ENCODE data around the gene TNIK.

TNIK gene

DNA sequence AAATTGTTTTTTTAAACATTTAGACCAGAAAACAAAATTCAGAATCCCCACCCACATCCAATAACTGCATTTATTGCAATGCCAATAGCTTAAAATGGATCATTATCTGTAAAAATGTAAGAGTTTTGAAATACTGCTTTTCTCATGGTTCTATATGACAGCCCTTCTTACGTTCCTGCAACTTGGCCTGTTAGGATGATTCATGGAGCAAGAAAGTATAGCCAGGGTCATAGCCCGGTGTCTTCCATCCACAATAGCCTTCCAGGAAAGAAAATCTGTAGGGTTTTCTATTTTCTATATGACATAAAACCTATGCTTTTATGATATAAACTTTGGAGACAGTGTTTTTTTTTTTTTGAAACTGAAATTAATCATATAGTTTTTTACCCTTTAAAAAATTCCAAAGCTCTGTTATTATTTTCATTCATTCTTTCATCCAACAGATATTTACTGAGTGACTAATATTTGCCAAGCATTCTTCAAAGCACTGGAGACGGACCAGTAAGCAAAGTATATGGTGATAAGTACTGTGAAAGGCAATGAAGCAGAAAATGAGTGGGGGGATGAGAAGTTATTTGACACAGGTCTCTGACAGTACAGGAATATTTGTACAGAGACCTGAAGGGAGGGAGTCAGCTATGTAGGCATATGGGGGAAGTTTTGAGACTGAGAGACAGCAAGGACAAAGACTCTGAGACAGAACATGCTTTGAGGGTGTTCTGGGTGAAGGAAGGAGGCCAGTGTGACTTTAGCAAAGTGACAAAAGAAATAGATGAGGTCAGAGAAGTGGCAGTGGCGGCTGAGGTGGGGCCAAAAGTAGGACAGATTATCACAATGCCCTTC lies 404.6 kb downstream of the TNIK start:
- Histone ChIP-seq H3K36me3 (ENCODE audit: control insufficient read depth, low read length) (no peaks in the 10 kb centered on the region), H3K27ac (ENCODE audit: low read depth, low read length) (no peak overlapping the region), H3K4me3 (ENCODE audit: low read length) (no peak overlapping the region), H3K27me3 (ENCODE audit: control insufficient read depth, low read length) (no peaks in the 10 kb centered on the region), H3K79me2 (ENCODE audit: control insufficient read depth, low read length) (no peaks in the 10 kb centered on the region), H3K4me2 (ENCODE audit: low read length) (no peak overlapping the region), H3F3A (ENCODE audit: control insufficient read depth, insufficient read depth) (no peaks in the 10 kb centered on the region), H3K9me3 (ENCODE audit: control insufficient read depth, insufficient read depth, low read length) (no peaks in the 10 kb centered on the region), H3K9me2 (replicated peaks; ENCODE audit: control insufficient read depth, low read length) (no peaks in the 10 kb centered on the region), H4K20me1 (ENCODE audit: control insufficient read depth, insufficient read depth, low read depth, low read length) (no peaks in the 10 kb centered on the region), H3K4me1 (ENCODE audit: control insufficient read depth, low read length) (no peaks in the 10 kb centered on the region)
- TF ChIP-seq, protein P1, sequence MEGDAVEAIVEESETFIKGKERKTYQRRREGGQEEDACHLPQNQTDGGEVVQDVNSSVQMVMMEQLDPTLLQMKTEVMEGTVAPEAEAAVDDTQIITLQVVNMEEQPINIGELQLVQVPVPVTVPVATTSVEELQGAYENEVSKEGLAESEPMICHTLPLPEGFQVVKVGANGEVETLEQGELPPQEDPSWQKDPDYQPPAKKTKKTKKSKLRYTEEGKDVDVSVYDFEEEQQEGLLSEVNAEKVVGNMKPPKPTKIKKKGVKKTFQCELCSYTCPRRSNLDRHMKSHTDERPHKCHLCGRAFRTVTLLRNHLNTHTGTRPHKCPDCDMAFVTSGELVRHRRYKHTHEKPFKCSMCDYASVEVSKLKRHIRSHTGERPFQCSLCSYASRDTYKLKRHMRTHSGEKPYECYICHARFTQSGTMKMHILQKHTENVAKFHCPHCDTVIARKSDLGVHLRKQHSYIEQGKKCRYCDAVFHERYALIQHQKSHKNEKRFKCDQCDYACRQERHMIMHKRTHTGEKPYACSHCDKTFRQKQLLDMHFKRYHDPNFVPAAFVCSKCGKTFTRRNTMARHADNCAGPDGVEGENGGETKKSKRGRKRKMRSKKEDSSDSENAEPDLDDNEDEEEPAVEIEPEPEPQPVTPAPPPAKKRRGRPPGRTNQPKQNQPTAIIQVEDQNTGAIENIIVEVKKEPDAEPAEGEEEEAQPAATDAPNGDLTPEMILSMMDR (IDR thresholded peaks at IDR 0.05; ENCODE audit: low read depth, low read length, poor library complexity, severe bottlenecking): no peak
- no peak for TF ChIP-seq EZH2phosphoT487 (IDR thresholded peaks at IDR 0.05; ENCODE audit: borderline replicate concordance, low read length)

DNA sequence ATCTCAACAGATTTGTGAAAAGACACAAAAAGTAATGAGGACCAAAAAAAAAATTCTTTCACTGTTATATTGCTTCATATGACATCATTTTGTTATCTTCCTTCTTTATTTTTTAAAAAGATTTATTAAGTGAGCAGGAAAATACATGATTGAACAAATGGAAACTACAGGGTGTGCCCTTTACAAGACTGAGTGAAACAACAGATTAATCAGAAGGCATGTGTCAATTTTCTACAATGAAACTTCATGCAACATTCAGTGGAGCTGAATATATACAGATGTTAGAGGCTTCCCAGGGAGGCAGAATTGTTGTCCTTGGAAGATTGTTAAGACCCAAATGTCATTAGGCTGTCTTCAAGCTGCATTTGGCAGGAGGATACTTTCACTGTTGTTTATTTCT lies 405.3 kb downstream of the TNIK start:
- TF ChIP-seq, protein P1 (IDR thresholded peaks at IDR 0.05; ENCODE audit: low read depth, low read length, poor library complexity, severe bottlenecking): no peak
- TF ChIP-seq EZH2phosphoT487 (IDR thresholded peaks at IDR 0.05; ENCODE audit: borderline replicate concordance, low read length): no peak
- Histone ChIP-seq H3K4me3 (ENCODE audit: low read length) (no peak overlapping the region), H3F3A (ENCODE audit: control insufficient read depth, insufficient read depth) (no peaks in the 10 kb centered on the region), H3K9me2 (replicated peaks; ENCODE audit: control insufficient read depth, low read length) (no peaks in the 10 kb centered on the region), H3K27me3 (ENCODE audit: control insufficient read depth, low read length) (no peaks in the 10 kb centered on the region), H4K20me1 (ENCODE audit: control insufficient read depth, insufficient read depth, low read depth, low read length) (no peaks in the 10 kb centered on the region), H3K79me2 (ENCODE audit: control insufficient read depth, low read length) (no peaks in the 10 kb centered on the region), H3K9me3 (ENCODE audit: control insufficient read depth, insufficient read depth, low read length) (no peaks in the 10 kb centered on the region), H3K4me1 (ENCODE audit: control insufficient read depth, low read length) (no peaks in the 10 kb centered on the region), H3K36me3 (ENCODE audit: control insufficient read depth, low read length) (no peaks in the 10 kb centered on the region), H3K4me2 (ENCODE audit: low read length) (no peak overlapping the region), H3K27ac (ENCODE audit: low read depth, low read length) (no peak overlapping the region)

DNA sequence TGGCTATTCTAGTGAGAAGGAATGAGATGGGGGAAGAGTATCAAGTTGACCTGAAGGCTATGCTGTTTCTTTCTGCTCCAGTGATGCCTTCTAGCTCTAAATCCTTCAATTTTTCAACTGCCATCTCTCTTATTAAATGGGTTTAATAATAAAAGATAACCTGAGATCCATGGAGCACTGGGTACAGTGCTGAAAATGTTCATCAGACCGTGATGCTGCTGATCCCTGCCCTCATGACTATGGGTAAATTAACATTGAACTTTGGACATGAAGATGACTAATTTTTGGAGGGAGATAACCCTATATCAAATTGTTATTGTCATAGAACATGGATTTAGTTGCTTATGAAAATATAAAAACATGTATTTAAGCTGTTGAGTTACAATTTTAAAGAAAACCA lies 406.0 kb downstream of the TNIK start:
- H3K36me3 ChIP-seq (ENCODE audit: control insufficient read depth, low read length): no peaks in the 10 kb centered on the region
- H3K79me2 ChIP-seq (ENCODE audit: control insufficient read depth, low read length): no peaks in the 10 kb centered on the region
- no peak overlapping the region for H3K27ac ChIP-seq (ENCODE audit: low read depth, low read length)
- H3K9me2 ChIP-seq (replicated peaks; ENCODE audit: control insufficient read depth, low read length): no peaks in the 10 kb centered on the region
- H3K4me1 ChIP-seq (ENCODE audit: control insufficient read depth, low read length): no peaks in the 10 kb centered on the region
- H4K20me1 ChIP-seq (ENCODE audit: control insufficient read depth, insufficient read depth, low read depth, low read length): no peaks in the 10 kb centered on the region
- TF ChIP-seq, protein P1 (IDR thresholded peaks at IDR 0.05; ENCODE audit: low read depth, low read length, poor library complexity, severe bottlenecking): no peak
- no peak for TF ChIP-seq EZH2phosphoT487 (IDR thresholded peaks at IDR 0.05; ENCODE audit: borderline replicate concordance, low read length)
- no peaks in the 10 kb centered on the region for H3K9me3 ChIP-seq (ENCODE audit: control insufficient read depth, insufficient read depth, low read length)
- no peaks in the 10 kb centered on the region for H3K27me3 ChIP-seq (ENCODE audit: control insufficient read depth, low read length)
- no peak overlapping the region for H3K4me3 ChIP-seq (ENCODE audit: low read length)
- no peaks in the 10 kb centered on the region for H3F3A ChIP-seq (ENCODE audit: control insufficient read depth, insufficient read depth)
- H3K4me2 ChIP-seq (ENCODE audit: low read length): no peak overlapping the region

Data from DOHH2 (cell line).